ENCODE results near the gene MYLK3.

Gene MYLK3

GRCh38 chr16:46759309-46759708, 11.2 kb upstream of the MYLK3 start:
- DNase-seq = no peak

DNA sequence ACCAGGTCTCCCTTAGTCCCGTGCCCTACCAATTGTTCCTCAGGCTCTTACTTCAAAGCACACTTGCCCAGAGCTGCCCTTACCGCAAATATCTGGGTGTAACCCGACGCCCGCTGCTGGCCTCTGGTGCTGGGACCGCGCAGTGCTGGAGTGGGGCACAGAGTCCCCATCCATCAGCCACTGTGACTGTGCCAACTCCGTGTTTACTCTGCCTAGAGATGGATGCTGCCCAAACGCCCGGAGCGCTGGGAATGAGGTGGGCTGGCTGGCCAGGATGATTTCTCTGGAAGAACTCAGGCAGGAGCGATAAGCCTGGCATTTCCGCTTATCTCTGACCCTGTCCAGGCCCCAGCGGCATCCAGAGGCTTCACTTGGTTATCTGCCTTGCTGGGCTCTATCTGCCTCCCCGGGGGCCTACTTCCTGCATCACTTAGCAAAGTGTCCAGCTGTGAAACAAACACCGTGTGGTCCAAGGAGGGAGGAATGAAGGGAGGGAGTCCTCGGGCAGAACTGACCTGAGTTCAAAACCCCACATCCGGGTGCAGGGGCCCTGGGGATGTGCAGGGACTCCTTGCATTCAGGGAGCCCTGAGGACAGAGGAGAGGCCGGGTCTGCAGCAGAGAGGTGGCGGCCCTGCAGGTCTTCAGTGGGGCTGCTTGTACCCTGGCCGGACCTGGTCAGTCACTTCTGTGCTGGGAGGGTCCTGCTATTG, 9.4 kb upstream of the MYLK3 start:
- no peak for DNase-seq

DNA sequence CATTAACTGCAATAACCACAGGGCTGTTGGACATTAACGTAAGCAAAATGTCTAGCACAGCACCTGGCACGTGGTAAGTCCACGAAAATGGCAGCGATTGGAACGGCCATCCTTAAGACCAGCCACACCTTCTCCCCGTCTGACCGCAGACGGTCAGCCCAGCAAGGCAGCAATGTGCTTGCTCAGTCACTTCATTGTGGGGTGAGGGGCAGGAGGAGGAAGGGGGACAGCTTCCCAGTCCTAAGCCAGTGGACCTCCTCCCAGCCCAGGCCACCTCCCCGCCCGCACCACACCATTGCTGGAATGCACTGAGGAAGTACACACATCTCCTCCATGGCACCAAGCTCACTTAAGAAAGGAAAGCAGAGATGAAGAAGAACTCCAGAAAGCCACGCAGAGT, 8.6 kb upstream of the MYLK3 start:
- no peak for DNase-seq

DNA sequence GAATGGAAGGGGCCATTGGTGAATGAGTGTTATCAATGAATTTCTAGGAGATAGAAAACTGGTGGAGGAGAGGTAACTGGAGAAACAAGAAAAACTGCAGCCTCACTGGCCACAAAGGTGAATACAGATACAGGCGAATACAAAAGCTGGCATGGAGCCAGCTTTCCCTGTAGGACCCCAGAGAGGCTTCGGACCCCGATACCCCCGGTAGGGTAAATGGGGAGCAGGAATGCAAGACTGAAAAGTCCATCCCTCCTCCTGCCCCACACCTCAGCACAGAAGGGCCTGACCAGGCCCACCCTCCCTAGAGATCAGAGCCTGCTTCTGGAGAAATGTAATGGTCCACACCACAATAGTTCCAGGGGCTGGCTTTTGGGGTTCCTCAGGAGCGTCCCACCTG, 4.9 kb upstream of the MYLK3 start:
- no peak for DNase-seq

DNA sequence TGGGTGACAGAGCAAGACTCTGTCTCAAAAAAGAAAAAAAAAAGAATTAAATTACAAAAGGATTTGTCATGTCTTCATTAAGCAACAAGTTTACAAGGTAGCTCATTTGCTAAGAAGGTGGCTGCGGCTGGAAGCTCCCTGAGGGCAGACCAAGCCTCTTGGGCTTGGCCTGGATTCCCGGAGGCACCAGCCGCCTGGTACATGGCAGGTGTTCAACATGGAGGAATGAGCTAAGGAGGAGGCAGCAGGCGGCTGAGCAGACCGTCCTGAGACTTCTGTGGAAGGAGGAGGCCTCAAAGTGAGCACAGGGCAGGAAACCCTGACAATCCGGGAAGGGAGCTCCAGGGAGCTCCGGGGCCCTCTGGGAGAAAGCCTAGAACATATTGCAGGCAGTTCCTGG, 3.2 kb upstream of the MYLK3 start:
- DNase-seq = no peak

DNA sequence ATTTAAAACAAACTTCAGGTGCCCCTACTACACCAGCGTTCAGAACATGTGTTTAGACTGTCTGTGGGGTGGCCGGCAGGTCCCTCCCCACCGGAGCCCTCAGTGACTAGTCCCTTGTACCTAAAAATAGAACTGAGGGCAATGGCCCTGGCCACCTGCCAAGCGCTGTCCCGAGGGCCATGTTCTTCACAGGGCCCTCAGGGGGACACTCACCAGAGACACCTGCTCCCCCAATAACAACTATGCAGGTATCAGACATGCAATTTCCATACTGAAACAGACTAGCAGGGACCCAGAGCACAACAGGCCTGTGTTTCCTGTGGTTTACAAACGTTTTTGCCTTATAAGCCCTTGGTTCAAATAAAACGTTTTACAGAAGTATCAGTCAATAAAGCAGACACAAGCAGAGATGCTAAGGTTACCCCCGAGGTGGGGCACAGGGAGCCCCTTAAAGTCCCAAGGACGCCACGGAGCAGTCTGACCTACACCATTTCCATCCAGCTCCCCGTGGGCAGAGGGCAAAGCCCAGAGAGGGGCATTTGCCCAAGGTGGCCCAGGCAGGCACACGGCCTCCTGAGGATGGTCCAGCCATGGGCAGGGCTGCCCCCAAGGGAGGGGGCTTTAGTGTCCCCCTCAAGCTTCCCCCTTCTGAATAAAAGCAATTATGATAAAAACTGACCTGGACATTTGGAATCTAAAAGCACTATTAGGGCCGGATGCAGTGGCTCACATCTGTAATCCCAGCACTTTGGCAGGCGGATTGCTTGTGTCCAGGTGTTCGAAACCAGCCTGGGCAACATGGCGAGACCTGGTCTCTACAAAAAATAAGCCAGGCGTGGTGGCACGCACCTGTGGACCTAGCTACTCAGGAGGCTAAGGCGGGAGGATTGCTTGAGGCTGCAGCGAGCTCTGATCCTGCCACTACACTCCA, 896 bp upstream of the MYLK3 start:
- DNase-seq = peak in 2 of 58 donors; percentile 14 to 30

- no peak for DNase-seq
Measured at GRCh38 chr16:46746821-46747776, 1.0 kb downstream of the MYLK3 start.

DNA sequence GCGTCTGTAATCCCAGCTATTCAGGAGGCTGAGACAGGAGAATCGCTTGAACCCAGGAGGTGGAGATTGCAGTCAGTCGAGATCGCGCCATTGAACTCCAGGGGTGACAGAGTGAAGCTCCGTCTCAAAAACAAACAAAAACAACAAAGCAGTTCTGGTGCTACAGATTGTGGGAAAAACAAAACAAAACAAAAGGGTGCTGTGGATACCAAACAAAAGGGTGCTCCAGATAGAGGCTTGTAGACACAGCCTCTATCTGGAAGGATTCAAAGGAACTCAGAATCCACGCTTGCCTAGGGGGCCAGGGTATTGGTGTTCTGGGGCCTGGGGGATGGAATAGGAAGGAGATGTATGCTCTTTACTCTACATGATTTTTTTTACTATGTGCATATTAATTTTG, 2.5 kb downstream of the MYLK3 start:
- no peak for DNase-seq

DNA sequence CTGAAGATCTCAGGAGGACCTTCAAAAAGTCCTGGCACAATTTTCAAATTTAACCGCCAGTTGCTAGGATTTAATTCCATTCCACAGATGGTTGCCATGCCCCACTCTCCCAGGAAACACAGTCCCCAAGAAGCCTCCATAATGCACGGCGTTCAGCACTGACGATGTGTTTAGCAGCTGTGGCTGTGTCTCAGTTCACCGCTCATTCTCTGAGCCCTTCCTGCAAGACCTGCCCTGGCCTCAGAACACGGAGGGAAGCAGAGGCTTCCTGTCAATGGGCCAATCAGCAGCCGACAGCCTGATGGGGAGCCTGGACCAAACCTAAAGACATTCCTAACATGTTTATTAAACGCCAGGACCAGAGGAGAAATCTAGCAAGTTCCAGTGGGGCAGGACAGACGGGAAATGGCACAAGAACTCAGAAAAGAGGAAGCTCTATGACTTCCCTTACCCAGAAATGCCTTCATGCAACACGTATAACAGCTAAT, 4.9 kb downstream of the MYLK3 start:
- DNase-seq = peak in 10 of 58 donors; percentile 3 to 32 (median 10)

GRCh38 chr16:46739934-46740333, 8.2 kb downstream of the MYLK3 start:
- DNase-seq = no peak

DNA sequence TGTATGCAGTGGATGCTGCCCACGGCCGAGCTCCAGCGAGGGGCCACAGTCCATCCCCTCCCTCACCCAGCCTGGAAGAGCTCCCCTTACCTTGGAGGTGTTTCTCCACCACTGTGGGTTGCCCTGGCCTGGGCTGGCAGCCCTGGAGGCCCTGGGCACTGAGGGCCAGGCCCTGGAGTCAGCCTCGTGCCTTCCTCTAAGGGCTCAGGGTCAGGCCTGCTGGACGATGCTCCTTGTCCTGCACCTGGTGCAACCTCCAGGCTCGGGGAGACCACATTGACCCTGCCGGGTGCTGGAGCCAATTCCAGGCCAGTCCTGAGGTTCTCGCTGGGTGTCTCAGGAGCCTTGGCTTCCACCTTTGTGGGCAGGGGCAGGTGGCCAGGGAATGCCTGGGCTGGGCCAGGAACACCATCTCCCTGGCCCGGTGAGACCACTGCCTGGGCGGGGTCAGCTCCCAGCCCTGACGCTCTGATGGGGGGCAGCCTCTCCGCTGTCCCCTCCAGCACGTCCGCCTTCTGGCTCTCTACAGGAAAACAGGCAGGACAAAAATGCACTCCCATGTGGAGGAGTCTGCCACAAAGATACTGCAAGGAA, 10.4 kb downstream of the MYLK3 start:
- DNase-seq = no peak

DNA sequence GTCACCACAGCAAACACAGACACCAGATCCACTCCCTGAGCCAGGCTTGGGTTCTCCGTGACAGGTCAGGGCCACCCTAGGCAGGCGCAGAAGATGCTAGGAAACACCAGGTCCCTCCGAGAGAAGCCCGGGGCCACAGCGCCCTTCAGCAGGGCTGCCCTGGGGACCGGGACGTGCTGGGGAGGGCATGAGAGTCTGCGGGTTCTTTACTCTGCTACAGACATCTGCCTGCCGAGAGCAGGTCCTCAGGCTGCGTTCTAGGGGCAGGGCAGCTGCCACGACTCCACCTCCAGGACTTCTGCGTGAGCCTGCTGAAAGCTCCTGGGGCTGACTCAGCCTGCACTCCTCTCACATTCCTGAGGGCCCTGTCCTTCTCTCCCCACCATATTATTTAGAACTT, 11.4 kb downstream of the MYLK3 start:
- DNase-seq = no peak

DNA sequence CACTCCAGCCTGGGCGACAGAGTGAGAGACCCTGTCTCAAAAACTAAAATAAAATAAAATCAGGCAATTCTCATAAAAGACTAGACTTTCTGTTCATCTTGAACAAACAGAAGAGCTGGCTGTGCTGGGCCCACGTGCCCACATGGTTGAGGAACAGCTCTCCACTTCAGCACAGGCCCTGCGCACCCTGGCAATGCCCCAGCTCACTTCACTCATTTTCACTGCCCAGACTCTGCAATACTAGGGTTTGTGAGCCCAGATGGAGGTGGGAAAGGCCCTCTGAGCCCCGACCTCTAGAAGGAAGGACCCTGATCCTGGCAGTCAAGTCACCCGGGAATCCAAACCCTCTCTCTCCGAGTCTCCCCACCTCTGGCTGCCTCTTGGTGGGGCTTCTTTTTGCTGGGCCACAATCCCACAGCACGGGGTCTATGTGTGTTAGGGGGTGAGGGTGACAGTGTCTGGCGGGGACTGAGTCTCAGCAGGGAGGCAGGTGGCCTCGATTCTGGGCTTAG, 14.8 kb downstream of the MYLK3 start:
- DNase-seq = no peak

GRCh38 chr16:46732561-46732960, 15.6 kb downstream of the MYLK3 start:
- no peak for DNase-seq

DNA sequence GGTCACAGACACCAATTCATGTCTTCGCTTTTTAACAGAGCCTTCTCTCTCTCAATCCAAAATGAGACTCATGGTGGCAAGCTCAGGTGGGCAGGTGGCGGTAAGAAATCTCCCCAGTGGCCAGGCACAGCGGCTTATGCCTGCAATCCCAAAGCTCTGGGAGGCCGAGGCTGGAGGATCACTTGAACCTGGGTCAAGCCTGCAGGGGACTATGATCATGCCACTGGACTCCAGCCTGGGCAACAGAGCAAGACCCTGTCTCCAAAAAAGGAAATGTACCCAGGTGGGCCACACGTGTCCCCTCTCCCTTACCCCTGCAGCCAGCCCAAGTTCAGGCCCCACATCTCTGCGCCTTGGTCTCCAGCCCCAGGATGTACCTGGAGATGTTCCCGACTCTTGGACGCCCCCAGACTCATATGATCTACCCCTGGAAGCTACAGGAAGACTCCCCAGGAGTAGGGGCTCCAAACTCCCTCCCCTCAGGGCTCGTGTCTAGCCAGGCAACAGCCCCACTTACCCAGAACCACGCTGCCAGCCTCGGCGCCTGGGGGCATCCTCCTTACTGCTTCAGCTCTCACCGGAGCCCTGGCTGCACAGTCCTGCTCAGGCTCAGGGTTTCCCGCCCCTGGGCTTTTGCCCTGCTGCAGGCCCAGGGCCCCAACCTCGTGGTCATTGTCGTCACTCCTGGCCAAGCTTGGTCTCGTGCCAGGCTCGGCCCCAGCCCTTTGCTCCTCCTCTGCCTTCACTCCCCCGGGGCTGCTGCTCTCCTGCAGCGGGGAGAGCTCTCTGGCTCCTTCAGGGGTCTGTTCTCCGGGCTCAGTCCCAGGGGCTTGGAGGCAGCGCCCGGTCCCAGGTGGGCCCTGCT, 16.2 kb downstream of the MYLK3 start:
- DNase-seq = no peak

GRCh38 chr16:46730801-46731690, 17.1 kb downstream of the MYLK3 start:
- DNase-seq = no peak

DNA sequence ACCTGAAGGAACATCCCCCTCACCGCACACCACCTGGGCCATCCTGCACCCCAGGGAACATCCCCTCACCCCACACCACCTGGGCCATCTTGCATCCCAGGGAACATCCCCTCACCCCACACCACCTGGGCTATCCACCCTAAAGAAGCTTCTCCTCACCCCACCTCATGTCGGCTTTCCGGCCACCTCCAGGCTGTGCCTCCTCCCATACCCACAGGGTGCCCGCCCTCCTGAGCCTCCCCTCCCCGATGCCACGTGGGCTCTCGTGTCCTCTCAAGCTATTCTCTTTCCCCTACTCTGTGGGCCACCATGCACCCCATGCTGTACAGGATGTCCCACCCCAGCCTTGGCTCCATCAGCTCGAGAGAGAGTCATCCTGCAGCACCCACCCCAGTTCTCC, 18.0 kb downstream of the MYLK3 start:
- DNase-seq = no peak

DNA sequence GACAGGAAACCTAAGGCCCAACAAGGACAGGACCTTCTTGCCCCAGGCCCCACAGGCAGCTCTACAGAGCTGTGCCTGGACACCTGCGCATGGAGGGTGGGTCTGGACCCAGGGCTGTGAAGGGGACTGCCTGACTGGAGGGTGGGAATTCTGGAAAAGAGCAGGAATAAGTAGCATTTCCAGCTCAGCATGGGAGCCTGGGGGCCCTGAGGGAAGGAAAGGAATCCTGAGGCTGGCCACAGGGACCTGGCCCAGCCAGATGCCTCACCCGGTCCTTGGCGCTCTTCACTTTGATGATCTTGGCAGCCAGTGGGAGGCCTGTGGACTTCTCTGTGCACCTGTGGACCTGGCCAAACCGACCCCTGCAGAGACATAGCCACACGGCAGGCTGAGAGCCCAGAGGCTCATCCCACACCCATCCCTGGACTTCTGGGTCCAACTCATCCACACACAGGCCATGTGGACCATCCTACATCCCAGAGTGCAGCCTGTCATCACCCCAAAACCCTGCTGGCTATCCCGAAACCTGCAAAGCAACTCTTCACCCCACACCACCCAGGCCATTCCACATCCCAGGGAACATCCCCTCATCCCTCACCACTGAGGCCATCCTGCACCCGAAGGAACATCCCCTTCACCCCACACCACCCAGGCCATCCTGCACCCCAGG, 18.7 kb downstream of the MYLK3 start:
- no peak for DNase-seq
